GM13976 (cell line): Measurements from ENCODE around the gene SLC52A3.

Experiments used
- DNase-seq: peaks from one replicate; pipeline ENCODE4 v3.0.0; 2012; ENCODE audit warnings: low spot score
- in situ Hi-C: fragments of 300-500 bp; cut with MboI; formaldehyde crosslinking; loops from one replicate; pipeline ENCODE4 v1.12.0; 2022; ENCODE audit warnings: low sequenced_read_pairs, mixed read lengths, inconsistent platforms; ENCODE audit not compliant: unreplicated experiment
- TF ChIP-seq, protein P1 (sequence below): IDR thresholded peaks from 2 replicates; pipeline ENCODE4 v1.5.1; 2012; ENCODE audit warnings: borderline replicate concordance, mild to moderate bottlenecking; ENCODE audit not compliant: insufficient read depth; ENCODE audit errors: extremely low read depth, missing control alignments, control extremely low read depth

The SLC52A3 gene

DNA sequence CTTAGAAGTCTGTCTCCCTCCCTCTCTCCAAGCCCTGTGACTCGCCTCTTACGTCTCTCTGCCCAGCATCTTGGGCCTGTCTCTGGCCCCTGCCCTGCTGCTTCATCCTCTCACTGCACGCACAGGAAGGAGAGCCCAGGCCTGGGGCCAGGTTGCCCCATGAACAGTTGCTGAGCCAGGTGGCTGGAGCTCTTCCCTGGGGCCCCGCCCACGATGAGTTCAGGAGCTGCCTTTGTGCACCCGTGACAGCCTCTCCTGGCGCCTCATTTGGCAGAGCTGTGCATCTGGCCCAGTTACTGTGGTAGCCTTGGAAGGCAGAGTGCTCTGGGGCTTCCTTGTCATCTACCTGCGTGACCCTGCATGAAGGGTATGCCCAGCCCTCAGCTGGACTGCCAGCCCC, 44.5 kb downstream of the SLC52A3 start:
- TF ChIP-seq, protein P1, sequence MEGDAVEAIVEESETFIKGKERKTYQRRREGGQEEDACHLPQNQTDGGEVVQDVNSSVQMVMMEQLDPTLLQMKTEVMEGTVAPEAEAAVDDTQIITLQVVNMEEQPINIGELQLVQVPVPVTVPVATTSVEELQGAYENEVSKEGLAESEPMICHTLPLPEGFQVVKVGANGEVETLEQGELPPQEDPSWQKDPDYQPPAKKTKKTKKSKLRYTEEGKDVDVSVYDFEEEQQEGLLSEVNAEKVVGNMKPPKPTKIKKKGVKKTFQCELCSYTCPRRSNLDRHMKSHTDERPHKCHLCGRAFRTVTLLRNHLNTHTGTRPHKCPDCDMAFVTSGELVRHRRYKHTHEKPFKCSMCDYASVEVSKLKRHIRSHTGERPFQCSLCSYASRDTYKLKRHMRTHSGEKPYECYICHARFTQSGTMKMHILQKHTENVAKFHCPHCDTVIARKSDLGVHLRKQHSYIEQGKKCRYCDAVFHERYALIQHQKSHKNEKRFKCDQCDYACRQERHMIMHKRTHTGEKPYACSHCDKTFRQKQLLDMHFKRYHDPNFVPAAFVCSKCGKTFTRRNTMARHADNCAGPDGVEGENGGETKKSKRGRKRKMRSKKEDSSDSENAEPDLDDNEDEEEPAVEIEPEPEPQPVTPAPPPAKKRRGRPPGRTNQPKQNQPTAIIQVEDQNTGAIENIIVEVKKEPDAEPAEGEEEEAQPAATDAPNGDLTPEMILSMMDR, result no peak
- no peak for DNase-seq
- in situ Hi-C loops, result no loop called here

DNA sequence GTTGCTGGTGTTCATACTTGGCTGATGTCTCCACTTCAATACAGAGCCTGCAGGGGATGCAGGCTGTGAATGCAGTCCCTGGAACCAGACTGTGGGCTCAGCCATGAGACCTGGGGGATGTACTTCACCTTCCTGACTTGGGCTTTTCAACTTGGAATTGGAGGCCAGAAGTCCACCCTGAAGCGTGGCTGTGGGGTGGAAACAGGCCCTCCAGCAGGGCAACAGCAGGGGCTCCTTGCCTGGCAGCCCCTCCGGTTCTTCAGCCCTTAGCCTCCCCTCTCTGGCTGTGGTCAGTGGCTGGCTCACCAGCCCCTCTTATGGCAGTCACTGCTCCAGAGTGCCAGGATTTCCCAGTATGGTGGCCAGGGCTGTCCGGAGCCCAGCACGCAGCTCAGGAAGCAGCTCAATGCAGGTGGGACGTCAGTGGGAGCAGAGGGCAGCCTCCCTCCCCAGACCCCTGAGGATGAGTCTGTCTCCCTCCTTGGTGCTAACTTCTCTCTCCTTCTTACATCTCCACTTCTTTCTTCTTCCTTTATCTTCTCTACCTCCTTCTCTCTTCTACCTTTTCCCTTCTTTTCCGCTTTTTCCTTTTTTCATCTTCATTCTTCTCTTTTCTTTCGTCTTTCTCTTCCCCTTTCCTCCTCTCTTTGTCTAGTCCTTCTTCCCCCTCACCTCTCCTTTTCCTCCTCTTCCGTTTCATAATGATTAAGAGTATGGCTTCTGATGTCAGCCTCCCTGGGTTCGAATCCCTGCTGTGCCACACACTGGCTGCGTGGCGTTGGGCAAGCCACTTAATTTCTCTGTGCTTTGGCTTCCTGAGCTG, 45.3 kb downstream of the SLC52A3 start:
- in situ Hi-C loops, result no loop called here
- TF ChIP-seq, protein P1, result no peak
- no peak for DNase-seq

DNA sequence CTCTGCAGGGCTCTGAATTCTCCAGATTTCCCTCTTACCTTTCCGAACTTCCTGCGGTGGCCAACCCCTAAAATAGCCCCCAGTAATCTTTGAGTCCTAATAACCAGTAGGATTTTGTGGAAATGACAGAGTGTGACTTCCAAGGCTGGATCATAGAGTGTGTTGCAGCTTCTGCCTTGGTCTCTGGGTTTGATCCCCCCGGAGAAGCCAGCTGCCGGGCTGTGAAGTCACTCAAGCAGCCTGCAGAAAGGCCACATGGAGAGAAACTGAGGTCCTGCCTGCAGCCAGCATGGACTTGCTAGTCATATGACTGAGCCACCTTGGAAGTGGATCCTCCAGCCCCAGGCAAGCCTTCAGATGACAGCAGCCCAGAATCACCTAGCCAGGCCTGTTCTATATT, 46.4 kb downstream of the SLC52A3 start:
- TF ChIP-seq, protein P1, result no peak
- in situ Hi-C loops, result no loop called here
- DNase-seq, result no peak

DNA sequence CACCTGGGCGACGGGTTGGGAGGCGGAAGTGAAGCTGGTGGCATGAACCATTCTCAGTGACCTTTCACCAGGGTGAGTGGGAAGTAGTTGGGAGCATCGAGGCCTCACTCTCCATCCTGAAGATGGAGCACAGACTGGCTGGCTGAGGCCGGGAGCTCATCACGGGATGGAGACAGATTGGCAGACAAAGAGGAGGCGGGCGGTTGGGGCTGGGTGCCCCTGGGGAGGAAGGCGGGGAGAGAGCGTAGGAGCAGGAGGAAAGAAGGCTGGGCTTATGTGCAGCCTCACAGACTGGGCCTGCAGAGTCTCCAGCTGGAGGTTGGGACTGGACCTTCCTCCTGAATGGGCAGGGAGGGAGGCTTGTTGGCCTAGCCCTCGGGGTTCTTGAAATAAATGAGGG, 48.5 kb downstream of the SLC52A3 start:
- in situ Hi-C loops, result no loop called here
- DNase-seq, result no peak
- TF ChIP-seq, protein P1, result no peak

DNA sequence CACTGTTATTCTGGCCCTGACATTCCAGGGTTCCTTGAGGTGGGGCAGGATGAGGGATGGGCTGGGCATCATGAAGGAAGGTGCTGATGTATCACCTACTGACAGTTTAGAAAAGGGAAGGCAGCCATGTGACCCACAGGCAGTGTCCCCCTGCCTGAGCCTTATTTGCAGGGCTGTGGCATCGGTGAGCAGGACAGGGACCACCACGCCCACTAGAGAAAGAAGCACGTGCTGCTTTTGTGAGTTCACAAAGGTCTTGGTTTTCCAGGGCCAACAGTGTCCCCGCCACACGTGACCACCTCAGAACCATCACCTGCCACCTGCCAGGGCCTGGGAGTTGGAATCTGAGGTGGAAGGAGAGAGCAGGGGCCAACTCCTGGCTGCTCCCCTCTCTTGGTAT, 49.2 kb downstream of the SLC52A3 start:
- in situ Hi-C loops, result no loop called here

DNA sequence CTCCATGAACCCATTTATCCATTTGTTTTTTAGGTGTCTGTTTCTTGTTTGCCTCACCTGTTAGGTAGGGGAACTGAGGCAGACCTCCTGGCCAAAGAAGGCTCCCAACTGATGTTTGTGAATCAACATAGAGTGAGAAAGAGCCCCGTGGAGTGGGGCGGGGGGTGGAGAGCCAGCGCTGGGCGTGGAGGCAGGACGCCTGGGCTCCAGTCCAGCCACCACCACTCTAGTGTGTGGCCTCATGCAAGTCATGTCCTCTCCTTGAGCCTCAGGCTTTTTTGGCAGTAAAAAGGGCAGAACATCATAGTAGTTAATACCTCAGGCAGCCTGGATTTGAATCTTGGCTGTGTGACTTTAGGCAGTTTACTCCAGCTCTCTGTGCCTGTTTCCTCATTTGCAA, 50.5 kb downstream of the SLC52A3 start:
- in situ Hi-C loops, result no loop called here
- no peak for DNase-seq
- TF ChIP-seq, protein P1, result no peak

More for the DNA sequence above, 49.2 kb downstream of the SLC52A3 start:
- TF ChIP-seq, protein P1, result no peak
- DNase-seq, result no peak
